H4 (cell line): ENCODE measurements around the gene COQ8A. TPM values are rescaled to one million over a fixed set of nuclear protein-coding genes. Genes with fewer than 3 reads are reported as not detected.
"Not testable (repeated sequence)": the region's sequence is repeated elsewhere in the genome, so short reads cannot be mapped to it uniquely, and the experiment has no call there.

ENCODE experiments used
- DNase-seq: peaks from one replicate; pipeline ENCODE4 v3.0.0-alpha.2; 2015; ENCODE audit warnings: low spot score
- total RNA-seq: library from RNA; depleted of rRNA; stranded (reverse); fragments of >200 nt; shearing (Covaris generic); gene quantifications from 2 replicates; pipeline ENCODE4 v1.2.3, GENCODE V29; 2014

The COQ8A gene
- total RNA-seq, 1 experiment from 2014 or later = 7.2 TPM

- DNase-seq = no peak
These were observed 11.4 kb downstream of the COQ8A start for GRCh38 chr1:226951286-226952117.

- DNase-seq = no peak
These were observed 12.0 kb downstream of the COQ8A start for GRCh38 chr1:226952118-226952441.

- DNase-seq = no peak
These were observed 13.2 kb downstream of the COQ8A start for GRCh38 chr1:226953175-226953800.

- no peak for DNase-seq
These were observed 14.2 kb downstream of the COQ8A start for GRCh38 chr1:226954337-226954736.

- DNase-seq = no peak
These were observed 14.7 kb downstream of the COQ8A start for GRCh38 chr1:226954777-226955176.

GRCh38 chr1:226955857-226956256 lies 15.8 kb downstream of the COQ8A start:
- DNase-seq = not testable (repeated sequence)

GRCh38 chr1:226956942-226957713 lies 17.0 kb downstream of the COQ8A start:
- no peak for DNase-seq

- DNase-seq = no peak
These were observed 17.6 kb downstream of the COQ8A start for GRCh38 chr1:226957714-226958113.

GRCh38 chr1:226958300-226958699 lies 18.2 kb downstream of the COQ8A start:
- DNase-seq = no peak

- no peak for DNase-seq
These were observed 20.2 kb downstream of the COQ8A start for GRCh38 chr1:226960256-226960655.

GRCh38 chr1:226960944-226961765 lies 21.1 kb downstream of the COQ8A start:
- DNase-seq = no peak

- no peak for DNase-seq
These were observed 22.6 kb downstream of the COQ8A start for GRCh38 chr1:226962421-226963391.

- DNase-seq = no peak
These were observed 24.0 kb downstream of the COQ8A start for GRCh38 chr1:226964068-226964425.

GRCh38 chr1:226964611-226965486 lies 24.8 kb downstream of the COQ8A start:
- no peak for DNase-seq

GRCh38 chr1:226965581-226966440 lies 25.7 kb downstream of the COQ8A start:
- no peak for DNase-seq

- DNase-seq = no peak
These were observed 26.6 kb downstream of the COQ8A start for GRCh38 chr1:226966683-226967082.

GRCh38 chr1:226967665-226968064 lies 27.6 kb downstream of the COQ8A start:
- no peak for DNase-seq

GRCh38 chr1:226971765-226972164 lies 31.7 kb downstream of the COQ8A start:
- no peak for DNase-seq

GRCh38 chr1:226972931-226973330 lies 32.8 kb downstream of the COQ8A start:
- no peak for DNase-seq
